HEK293T (cell line): ENCODE data around the gene FAM76B.

ENCODE experiments used
- CTCF ChIA-PET: fragments of 350-600 bp; formaldehyde crosslinking; extraction: SDS; loops from one replicate; lab custom pipeline; 2021; ENCODE audit warnings: antibody characterized with exemption, inconsistent platforms; lab: Yijun Ruan, JAX
- POLR2A ChIA-PET: fragments of 350-600 bp; formaldehyde crosslinking; extraction: SDS; loops from one replicate; lab custom pipeline; 2020; ENCODE audit warnings: antibody characterized with exemption, inconsistent platforms; lab: Yijun Ruan, JAX
- DNase-seq: peaks from one replicate; pipeline ENCODE4 v3.0.0; 2012; ENCODE audit warnings: mixed read lengths; ENCODE audit errors: extremely low spot score
- ARNT ChIP-seq: fragments of 450-650 bp; IDR thresholded peaks from 2 replicates; pipeline ENCODE4 v1.6.1; 2017; ENCODE audit warnings: mild to moderate bottlenecking
- BHLHE40 ChIP-seq: fragments of 450-650 bp; IDR thresholded peaks from 2 replicates; pipeline ENCODE4 v1.6.1; 2016; ENCODE audit warnings: mild to moderate bottlenecking, moderate library complexity, borderline replicate concordance
- CTBP1 ChIP-seq: fragments of 450-650 bp; IDR thresholded peaks from 2 replicates; pipeline ENCODE4 v1.6.1; 2016; ENCODE audit warnings: borderline replicate concordance
- ELF4 ChIP-seq: fragments of 450-650 bp; IDR thresholded peaks from 2 replicates; pipeline ENCODE4 v1.6.1; 2017; ENCODE audit warnings: antibody characterized with exemption
- FOXA1 ChIP-seq: fragments of 450-650 bp; IDR thresholded peaks from 2 replicates; pipeline ENCODE4 v1.6.1; 2016; ENCODE audit warnings: mild to moderate bottlenecking
- FOXK2 ChIP-seq: fragments of 450-650 bp; IDR thresholded peaks from 2 replicates; pipeline ENCODE4 v1.6.1; 2016; ENCODE audit warnings: mild to moderate bottlenecking
- FOXM1 ChIP-seq: fragments of 450-650 bp; IDR thresholded peaks from 2 replicates; pipeline ENCODE4 v1.6.1; 2017; ENCODE audit warnings: mild to moderate bottlenecking, borderline replicate concordance
- HDGF ChIP-seq: fragments of 450-650 bp; IDR thresholded peaks from 2 replicates; pipeline ENCODE4 v1.6.1; 2017; ENCODE audit warnings: antibody characterized with exemption, borderline replicate concordance
- L3MBTL2 ChIP-seq: fragments of 450-650 bp; conservative IDR thresholded peaks from 2 replicates; pipeline ENCODE4 v1.6.1; 2016; ENCODE audit warnings: mild to moderate bottlenecking
- LEF1 ChIP-seq: fragments of 450-650 bp; IDR thresholded peaks from 2 replicates; pipeline ENCODE4 v1.6.1; 2017; ENCODE audit warnings: mild to moderate bottlenecking, borderline replicate concordance
- NFRKB ChIP-seq: fragments of 450-650 bp; IDR thresholded peaks from 2 replicates; pipeline ENCODE4 v1.6.1; 2016; ENCODE audit warnings: mild to moderate bottlenecking, moderate library complexity
- PKNOX1 ChIP-seq: fragments of 450-650 bp; IDR thresholded peaks from 2 replicates; pipeline ENCODE4 v1.6.1; 2016
- SP1 ChIP-seq: fragments of 450-650 bp; IDR thresholded peaks from 2 replicates; pipeline ENCODE4 v1.6.1; 2017
- SUZ12 ChIP-seq: fragments of 450-650 bp; IDR thresholded peaks from 2 replicates; pipeline ENCODE4 v1.6.1; 2016; ENCODE audit warnings: mild to moderate bottlenecking
- TARDBP ChIP-seq: fragments of 450-650 bp; IDR thresholded peaks from 2 replicates; pipeline ENCODE4 v1.6.1; 2016
- ZNF384 ChIP-seq: fragments of 450-650 bp; IDR thresholded peaks from 2 replicates; pipeline ENCODE4 v1.6.1; 2016

Gene FAM76B

GRCh38 chr11:95805869-95806268 lies 16.3 kb upstream of the FAM76B start:
- ChIA-PET POLR2A (no interaction called here), CTCF (no interaction called here)
- TF ChIP-seq FOXK2 (no peak), ZNF384 (no peak), SP1 (no peak), ELF4 (no peak), FOXM1 (no peak), FOXA1 (no peak), BHLHE40 (no peak), LEF1 (no peak), TARDBP (no peak), PKNOX1 (no peak), NFRKB (no peak), ARNT (no peak), L3MBTL2 (no peak)
- DNase-seq: no peak

GRCh38 chr11:95803973-95804372 lies 14.4 kb upstream of the FAM76B start:
- TF ChIP-seq FOXA1: no peak
- TF ChIP-seq FOXM1: no peak
- no peak for TF ChIP-seq ARNT
- TF ChIP-seq ELF4: no peak
- TF ChIP-seq BHLHE40: no peak
- TF ChIP-seq FOXK2: no peak
- TF ChIP-seq SUZ12: no peak
- TF ChIP-seq SP1: no peak
- no peak for TF ChIP-seq NFRKB
- no peak for TF ChIP-seq TARDBP
- no peak for TF ChIP-seq L3MBTL2
- TF ChIP-seq PKNOX1: no peak
- TF ChIP-seq LEF1: no peak
- no peak for TF ChIP-seq ZNF384
- no peak for TF ChIP-seq HDGF
- no peak for DNase-seq
- ChIA-PET CTCF (interaction anchor here (1.1 kb wide), 1 partner anchor 99 kb away, joined by 3 read pairs; no protein-coding TSS in a partner anchor), POLR2A (no interaction called here)

GRCh38 chr11:95802806-95803205 lies 13.2 kb upstream of the FAM76B start:
- no peak for DNase-seq
- ChIA-PET POLR2A (no interaction called here), CTCF (no interaction called here)
- no peak for TF ChIP-seq CTBP1
- TF ChIP-seq LEF1: no peak
- TF ChIP-seq PKNOX1: no peak
- TF ChIP-seq NFRKB: no peak
- no peak for TF ChIP-seq ARNT
- TF ChIP-seq HDGF: no peak
- no peak for TF ChIP-seq FOXM1
- no peak for TF ChIP-seq TARDBP
- no peak for TF ChIP-seq ELF4

DNA sequence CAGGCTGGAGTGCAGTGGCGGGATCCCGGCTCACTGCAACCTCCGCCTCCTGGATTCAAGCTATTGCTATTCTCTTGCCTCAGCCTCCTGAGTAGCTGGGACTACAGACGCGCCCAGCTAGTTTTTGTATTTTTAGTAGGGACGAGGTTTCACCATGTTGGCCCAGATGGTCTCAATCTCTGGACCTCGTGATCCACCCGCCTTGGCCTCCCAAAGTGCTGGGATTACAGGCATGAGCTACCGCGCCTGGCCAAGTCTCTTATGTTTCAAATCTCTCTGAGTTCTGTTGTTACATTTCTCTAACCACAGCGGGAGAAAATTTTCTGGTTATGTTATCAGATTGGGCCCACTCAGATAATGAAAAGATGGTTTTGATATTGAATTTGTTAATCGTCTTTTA lies 10.9 kb upstream of the FAM76B start:
- POLR2A ChIA-PET: interaction anchor here (1.3 kb wide), 1 partner anchor 10 kb away, joined by 11 read pairs; the partner anchor contains the start of genes CEP57 and FAM76B

GRCh38 chr11:95799546-95799945 lies 10.0 kb upstream of the FAM76B start:
- no peak for DNase-seq
- TF ChIP-seq ARNT (no peak), SP1 (no peak), L3MBTL2 (no peak), HDGF (no peak), PKNOX1 (no peak), FOXM1 (no peak), TARDBP (no peak)
- POLR2A ChIA-PET: interaction anchor here (1.3 kb wide), 1 partner anchor 9 kb away, joined by 11 read pairs; the partner anchor contains the start of genes CEP57 and FAM76B
- CTCF ChIA-PET: no interaction called here

More for the DNA sequence above, 10.9 kb upstream of the FAM76B start:
- no peak for DNase-seq
- TF ChIP-seq TARDBP (no peak), SP1 (no peak), LEF1 (no peak), NFRKB (no peak), ARNT (no peak), ZNF384 (no peak), FOXM1 (no peak), BHLHE40 (no peak), FOXK2 (no peak), ELF4 (no peak), FOXA1 (no peak), CTBP1 (no peak), PKNOX1 (no peak), HDGF (no peak), L3MBTL2 (no peak), SUZ12 (no peak)
- CTCF ChIA-PET: no interaction called here

DNA sequence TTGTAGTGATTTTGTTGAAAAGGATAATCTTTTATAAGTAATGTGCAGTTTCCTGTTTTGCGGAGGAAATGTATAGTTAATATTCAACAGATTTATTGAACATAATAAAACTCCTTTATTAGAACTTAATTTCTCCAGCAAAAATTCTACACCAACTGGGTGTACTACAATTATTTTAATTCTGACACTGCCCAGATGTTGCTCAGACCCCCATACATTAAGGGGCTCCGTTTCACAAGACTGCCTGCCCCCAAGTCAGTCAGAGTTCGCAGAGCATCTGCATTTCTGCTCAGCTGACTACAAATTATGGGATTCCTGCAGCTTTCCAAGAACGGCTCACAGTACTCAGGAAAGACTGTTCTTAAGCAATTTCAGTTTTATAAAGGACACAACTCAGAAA lies 6.9 kb upstream of the FAM76B start:
- ChIA-PET POLR2A (no interaction called here), CTCF (no interaction called here)
- TF ChIP-seq NFRKB: no peak
- no peak for TF ChIP-seq PKNOX1
- no peak for TF ChIP-seq HDGF
- TF ChIP-seq LEF1: no peak
- TF ChIP-seq FOXM1: no peak
- TF ChIP-seq FOXK2: no peak
- no peak for TF ChIP-seq FOXA1
- TF ChIP-seq SP1: no peak
- TF ChIP-seq ELF4: no peak
- TF ChIP-seq BHLHE40: no peak
- no peak for TF ChIP-seq TARDBP
- no peak for TF ChIP-seq L3MBTL2
- no peak for TF ChIP-seq ZNF384
- DNase-seq: no peak
